Stimulated activated CD8-positive, alpha-beta memory T cell treated with anti-CD3 and anti-CD28 coated beads, Interleukin-4, amount 100 ng/mL, for 4 hours (primary cell): ENCODE measurements around the gene BCAS4.
"Not testable (repeated sequence)": the region's sequence is repeated elsewhere in the genome, so short reads cannot be mapped to it uniquely, and the experiment has no call there.

Experiments used
- DNase-seq, 2 donors: peaks; one replicate each; pipeline ENCODE4 v3.0.0-alpha.2; 2020; ENCODE audit warnings: low read depth in 2 of 2, low spot score in 1 of 2

BCAS4 gene, protein sequence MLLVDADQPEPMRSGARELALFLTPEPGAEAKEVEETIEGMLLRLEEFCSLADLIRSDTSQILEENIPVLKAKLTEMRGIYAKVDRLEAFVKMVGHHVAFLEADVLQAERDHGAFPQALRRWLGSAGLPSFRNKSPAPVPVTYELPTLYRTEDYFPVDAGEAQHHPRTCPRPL

DNA sequence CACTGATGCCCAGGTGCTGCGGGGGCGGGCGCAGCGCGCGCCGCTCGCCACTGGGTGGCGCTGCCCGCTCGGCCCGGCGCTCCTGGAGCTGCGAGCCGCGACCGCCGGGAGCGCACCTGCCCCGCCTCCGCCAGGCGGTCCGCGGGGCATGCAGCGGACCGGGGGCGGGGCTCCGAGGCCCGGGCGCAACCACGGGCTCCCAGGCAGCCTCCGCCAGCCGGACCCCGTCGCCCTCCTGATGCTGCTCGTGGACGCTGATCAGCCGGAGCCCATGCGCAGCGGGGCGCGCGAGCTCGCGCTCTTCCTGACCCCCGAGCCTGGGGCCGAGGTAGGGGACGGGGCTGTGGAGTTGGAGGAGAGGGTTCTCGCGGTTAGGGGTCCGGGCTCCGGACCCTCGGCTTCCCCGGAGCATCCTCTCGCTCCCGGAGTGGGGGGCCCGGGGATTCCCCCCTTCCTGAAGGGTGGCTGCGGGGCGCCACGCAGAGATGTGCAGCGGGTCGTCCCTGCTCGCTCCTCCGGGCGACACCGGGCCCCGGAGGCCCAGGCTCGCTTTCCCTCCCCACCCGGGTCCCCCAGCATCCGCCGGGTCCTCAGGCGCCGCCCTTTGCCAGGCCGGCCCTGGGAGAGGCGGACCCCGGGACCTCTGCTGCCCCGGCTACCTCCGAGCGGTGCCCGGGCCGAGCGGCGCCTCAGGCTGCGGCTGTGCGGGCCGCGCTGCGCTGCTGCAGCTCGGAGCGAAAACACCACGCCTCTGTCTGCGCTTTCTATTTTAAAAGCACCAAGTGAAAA, at the start of gene BCAS4:
BCAS4 (plus strand) TSS at position 216 of the 789 bp plus-strand sequence; CDS start at position 239, 23 bp downstream.
- peak; percentile 44 to 65 for DNase-seq

DNA sequence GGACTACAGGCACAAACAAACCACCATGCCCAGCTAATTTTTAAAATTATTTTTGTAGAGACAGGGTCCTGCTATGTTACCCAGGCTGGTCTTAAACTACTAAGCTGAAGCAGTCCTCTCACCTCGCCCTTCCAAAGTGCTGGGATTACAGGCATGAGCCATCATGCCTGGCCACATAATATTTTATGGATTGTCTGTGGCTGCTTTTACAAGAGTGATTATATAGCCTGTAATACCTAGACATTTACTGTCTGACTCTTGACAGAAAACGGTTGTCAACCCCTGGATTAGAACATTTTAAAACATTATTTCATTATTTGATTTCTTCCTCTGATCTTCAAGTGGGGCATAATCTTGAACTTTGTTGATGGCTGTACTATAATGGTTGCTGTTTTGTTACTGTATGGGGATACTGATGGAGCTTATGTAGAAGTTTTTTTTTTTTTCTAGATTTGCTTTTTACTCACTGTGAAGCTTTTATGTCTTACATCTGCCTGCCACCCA, 49.2 kb upstream of the BCAS4 start:
- DNase-seq = no peak

DNA sequence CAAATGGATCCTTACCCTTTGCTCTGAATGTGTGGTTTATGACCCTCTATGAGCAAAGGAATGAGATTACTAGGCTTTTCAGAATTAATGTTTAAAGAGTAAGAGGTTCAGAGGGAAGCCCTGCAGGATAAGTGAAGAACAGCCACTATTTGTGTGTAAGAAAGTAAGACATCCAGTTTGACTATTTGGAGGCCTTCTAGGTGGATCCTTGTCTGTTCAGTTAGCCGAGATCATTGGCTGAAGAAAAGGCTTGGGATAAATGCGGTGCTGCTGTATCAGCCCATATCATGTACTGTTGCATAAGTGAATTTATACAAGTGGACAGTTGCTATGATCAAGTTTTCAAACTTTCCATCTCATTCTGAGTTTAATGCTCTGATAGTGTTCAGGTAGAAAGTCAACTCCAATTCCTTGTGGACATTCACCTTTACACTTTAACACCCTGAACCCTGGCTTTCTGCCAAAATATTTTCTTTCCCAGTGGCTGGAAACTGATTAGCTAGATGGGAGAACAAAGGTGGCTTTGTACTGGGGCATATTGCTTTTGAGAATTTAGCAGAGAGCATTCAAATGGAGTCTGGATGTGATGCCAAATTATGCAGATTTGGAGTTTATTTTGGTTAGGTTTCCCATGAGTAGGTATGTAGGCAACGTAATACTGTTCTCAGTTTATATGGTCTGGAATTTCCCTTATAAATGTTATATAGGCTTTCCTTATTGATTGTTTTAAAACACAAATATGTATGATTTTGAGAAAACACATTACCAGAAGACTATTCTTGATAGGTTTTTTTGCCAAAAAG, 48.5 kb upstream of the BCAS4 start:
- no peak for DNase-seq

DNA sequence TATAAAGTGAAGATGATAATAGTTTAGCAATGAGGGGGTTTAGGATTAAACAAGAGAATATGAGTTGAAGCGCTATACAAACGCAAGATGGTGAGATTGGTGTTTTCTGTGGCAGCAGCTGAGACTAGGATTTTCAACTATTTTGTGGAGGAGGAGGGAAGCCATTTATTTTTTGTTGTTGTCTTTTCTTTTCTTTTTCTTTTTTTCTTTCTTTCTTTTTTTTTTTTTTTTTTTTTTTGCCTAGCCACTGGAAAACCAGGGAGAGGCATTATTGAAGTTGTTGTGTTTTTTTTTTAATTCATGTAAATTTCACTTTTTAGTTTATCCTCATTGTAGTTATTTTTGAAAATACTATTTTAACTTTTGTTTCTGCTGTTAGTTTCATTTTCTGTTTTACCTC, 47.6 kb upstream of the BCAS4 start:
- no peak for DNase-seq

DNA sequence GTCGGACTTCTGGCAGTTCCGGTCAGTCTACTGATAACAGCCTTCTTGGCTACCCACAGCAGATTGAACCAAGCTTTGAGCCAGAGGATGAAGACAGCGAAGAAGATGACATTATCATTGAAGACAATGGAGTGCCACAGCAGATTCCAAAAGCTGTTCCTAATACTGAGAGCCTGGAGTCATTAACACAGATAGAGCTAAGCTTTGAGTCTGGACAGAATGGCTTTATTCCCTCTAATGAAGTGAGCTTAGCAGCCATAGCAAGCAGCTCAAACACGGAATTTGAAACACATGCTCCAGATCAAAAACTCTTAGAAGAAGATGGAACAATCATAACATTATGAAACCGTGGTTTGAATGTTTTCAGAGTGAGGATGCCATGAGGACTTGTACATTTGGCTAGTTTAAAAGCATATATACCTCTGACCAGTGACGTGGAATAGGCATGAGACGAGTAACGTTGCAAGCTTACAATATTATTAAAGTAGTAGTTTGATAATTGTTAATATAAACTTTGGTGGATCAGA, 44.7 kb upstream of the BCAS4 start:
- DNase-seq = no peak

DNA sequence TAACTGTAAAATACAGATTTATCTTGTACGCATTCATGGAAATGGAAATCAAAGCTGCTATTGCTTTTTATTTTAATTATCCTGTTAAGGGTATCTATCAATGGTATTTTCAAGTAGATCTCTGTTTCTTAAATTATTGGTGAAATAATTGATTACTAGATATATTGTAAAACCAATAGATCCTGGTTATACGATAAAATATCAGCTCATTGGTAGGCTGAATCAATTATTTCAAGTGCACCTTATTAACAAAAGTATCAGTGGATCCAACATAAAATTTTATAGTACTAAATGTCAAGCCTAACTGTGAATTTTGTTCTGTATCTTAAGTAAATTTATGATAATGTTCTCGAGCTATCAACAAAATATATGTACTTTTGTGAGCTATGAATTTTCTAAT, 41.7 kb upstream of the BCAS4 start:
- no peak for DNase-seq

DNA sequence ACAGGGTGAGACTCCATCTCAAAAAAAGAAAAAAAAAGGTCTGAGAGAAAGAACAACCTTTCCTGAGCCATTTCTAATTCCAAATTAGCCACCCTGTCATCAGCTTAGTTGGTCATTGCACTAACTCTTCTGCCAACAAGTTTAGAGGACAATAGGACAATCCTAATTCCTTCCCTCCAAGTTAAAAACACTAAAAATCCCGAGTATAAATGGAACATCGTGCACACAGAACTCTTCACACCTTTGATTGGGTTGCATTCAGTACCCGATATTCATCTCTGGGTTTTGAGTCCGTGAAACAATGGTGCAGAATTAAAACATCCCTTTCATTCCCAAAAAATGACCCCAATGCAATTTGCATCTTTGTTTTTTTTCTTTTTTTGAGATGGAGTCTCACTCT, 40.4 kb upstream of the BCAS4 start:
- no peak for DNase-seq

DNA sequence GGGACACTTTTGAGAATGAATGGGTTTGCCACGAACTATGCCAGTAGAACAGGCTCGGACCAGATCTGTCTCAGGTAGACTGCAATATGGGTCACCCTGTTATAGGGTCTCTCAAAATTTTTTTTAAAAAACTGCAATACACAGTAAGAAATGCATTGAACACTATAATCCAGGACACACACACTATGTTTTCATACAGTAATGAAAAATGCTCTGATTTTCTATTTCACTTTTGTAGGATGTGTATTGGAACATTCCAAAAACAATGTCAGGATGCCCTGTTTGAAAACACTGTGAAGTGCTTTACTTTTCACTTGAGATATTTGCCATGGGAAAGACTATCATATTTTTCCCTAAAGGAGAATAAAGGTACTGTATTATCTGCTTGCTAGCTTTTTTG, 38.4 kb upstream of the BCAS4 start:
- DNase-seq = no peak

DNA sequence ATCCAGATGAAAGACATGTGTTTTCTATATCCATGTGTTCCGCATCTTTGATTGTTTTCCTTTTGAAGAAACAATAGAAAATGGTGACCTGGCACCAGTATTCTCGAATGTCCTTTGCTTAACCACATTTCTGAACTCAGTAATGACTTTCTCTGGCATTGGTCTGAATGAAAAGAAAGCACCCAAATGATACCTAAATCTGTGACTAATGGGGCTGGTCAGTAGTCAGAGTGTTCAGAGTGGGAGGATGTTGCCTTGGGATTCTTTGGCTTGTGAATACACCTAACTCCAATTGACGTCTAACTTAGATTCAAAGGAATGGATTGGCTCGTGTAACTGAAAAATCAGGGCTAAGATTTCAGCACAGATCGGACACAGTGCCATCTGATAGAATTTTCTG, 36.4 kb upstream of the BCAS4 start:
- DNase-seq = no peak

DNA sequence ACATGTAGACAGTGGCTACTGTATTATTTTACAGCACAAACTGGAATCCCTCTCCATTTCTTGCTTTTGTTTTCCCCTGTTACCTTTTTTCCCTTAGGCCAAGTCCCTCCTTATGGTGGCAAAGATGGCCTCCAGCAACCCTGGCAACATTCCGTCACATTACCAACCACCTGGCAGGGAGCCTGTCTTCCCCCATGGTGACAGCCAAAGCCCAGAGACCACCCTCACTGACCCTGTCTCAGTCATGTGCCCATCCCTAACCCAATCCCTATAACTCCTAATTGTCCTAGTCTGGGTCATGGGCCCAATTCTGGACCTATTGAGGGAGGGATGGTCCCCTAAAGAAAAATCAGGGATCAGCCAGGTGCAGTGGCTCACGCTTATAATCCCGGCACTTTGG, 35.9 kb upstream of the BCAS4 start:
- DNase-seq = no peak

DNA sequence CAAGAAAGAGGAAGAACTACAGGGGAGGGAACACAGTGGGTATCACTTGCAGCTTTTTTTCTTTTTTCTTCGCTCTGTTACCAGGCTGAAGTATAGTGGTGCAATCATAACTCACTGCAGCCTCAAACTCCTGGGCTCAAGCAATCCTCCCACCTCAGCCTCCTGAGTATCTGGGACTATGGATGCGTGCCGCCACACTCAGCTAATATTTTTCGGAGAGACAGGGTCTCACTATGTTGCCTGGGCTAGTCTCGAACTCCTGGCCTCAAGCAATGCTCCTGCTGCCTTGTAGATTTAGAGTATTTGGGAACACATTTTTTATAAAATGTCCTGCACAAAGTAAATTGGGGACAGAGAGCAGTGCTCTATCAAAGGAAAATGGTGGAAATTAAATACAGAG, 35.2 kb upstream of the BCAS4 start:
- DNase-seq = no peak

DNA sequence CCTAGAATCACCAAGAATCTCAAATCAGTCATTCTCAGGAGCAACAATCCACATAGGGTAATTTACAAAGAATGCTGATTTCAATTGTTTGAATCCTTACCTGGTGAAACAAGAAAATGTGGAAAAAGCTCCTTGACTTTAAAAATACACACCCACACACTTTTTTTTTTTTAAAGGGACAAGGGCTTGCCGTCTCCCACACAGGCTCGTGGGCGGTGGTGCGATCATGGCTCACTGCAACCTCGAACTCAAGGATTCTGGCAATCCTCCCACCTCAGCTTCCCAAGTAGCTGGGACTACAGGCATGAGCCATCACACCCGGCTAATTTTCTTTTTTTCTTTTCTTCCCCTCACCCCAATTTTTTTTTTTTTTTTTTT, 32.8 kb upstream of the BCAS4 start:
- DNase-seq = no peak

DNA sequence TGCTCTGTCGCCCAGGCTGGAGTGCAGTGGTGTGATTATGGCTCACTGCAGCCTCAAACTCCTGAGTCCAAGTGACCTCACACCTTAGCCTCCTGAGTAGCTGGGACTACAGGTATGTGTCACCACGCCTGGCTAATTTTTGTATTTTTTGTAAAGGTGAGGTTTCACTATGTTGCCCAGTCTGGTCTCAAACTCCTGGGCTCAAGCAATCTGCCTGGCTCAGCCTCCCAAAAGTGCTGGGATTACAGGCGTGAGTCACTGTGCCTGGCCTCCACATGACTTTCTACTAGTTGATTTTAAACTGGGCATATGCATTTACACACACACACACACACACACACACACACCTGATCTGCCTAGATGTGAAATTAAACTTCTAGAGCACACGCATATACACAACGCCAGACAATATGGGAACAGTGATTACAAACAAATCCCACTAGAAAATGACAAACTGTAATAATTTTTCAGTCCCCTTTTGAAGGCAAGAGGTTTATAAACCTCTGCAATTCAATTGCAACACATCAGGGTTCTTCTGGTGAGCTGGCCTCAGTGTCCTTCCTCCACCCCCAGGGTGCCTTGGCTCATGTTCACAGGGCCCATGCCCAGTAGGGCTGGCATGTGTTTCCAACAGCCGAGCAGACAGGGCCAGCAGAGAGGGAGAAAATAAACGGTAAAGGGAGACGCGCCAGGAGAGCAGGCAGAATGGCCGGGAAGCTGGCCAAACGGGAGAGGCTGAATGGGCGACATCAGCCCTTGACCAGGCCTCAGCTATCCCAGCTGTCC, 32.2 kb upstream of the BCAS4 start:
- no peak for DNase-seq

DNA sequence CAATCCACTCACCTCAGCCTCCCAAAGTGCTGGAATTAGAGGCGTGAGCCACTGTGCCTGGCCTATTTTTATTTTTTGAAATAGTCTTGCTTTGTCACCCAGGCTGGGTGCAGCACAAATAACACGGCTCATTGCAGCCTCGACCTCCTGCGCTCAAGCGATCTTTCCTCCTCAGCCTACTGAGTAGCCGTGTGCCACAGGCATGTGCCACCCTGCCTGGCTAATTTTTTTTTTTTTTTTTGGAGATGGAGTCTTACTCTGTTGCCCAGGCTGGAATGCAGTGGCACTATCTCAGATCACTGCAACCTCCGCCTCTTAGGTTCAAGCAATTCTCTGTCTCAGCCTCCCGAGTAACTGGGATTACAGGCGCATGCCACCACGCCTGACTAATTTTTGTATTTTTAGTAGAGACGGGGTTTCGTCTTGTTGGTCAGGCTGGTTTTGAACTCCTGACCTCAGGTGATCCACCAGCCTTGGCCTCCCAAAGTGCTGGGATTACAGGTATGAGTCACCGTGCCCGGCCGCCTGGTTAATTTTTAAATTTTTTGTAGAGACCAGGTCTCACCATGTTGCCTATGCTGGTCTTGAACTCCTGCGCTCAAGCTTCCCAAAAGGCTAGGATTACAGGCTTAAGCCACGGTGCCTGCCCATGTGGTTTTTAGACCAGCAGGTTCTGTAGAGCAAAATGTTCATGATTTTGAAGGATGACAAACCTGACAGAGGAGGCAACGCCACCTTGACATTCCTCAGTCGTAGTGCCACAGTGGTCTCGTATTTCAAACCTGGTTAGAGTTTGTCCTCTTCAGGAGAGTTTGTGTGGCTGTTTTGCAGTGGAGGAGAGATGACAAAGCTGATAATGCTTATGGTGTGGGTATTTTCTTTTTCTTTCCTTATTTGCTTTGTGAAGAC, 31.1 kb upstream of the BCAS4 start:
- DNase-seq = not testable (repeated sequence)

DNA sequence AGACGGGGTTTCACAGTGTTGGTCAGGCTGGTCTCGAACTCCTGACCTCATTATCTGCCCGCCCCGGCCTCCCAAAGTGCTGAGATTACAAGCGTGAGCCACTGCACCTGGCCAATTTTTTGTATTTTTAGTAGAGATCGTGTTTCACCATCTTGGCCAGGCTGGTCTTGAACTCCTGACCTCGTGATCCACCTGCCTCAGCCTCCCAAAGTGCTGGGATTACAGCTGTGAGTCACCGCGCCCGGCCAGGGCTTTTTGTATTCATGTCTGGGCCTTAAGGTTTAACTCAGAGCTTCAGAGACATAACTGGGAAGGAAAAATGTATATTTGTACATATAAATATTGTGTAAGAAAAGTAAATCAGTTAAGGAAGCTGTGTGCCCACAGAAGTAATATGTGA, 29.6 kb upstream of the BCAS4 start:
- not testable (repeated sequence) for DNase-seq

DNA sequence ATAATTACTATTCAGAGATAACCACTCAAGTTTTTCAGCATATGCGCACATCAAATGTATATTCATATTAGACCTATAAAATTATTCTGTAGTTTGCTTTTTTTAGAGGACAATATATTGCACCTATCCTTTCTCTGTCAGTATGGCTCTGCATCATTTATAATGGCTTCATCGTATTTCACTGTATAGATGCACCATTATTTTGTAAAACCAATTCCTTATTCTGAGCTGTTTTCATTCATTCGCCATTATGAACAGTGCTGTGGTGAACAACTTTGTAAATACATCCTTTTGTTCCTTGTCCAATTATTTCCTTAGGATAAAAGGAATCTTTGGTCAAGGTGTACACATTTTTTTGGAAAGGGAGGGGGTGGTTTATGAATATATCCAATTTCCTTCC, 29.2 kb upstream of the BCAS4 start:
- DNase-seq = no peak

DNA sequence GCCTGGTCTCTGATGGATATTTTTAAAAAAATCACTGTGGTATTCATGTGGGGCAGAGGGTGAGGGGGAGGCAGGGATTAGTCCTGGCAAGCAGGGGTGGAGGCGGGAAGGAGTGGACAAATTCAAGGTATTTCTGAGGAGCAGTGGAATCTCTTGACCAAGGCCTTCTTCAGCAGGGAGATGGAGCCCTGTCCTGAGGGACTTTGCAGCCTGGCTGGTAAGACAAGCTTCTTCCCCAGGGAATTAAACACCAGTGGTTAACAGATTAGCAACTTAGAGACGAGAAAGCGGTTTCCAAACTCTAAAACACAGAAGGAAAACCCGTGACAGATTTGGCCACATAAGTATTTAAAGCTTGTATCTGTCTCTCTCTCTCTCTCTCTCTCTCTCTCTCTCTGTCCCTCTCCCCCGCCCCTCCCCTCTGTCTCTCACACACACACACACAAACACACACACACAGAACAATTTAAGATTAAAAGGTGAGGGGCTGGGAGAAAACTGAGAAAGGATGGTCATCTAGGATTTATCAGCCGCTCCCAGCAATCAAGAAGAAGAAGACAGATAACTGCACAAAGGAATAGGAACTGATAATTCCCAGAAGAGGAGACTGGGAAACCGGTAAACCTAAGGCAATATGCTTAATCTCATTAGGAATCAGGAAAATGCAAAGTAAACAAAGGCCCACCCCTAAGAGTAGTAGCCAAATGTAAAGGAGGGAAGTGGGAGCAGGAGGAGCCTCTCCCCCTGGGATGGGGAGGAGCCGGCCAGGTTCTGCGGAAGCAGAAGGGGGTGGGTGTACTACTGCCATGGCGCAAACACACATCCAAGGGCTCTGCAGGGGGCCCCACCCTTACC, 27.7 kb upstream of the BCAS4 start:
- not testable (repeated sequence) for DNase-seq

DNA sequence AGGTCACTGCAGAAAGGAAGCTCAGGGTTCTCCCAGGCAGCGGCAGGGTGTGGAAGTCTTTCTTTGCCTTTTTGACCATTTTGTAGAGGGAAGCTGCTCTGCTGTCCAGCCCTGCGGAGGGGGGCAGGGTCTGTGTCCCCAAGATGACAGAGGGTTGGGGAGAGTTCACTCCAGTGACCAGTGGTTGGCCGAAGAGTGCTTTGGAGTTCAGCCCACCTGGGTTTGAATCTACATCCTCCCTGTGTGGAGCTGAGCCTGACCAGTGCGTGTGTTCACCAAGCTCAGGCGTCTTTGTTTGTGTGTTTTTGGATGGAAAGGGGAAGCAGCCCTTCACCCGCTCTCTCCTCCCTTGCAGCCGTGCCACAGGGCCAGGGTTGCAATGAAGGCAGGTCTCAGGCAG, 25.9 kb upstream of the BCAS4 start:
- not testable (repeated sequence) for DNase-seq

DNA sequence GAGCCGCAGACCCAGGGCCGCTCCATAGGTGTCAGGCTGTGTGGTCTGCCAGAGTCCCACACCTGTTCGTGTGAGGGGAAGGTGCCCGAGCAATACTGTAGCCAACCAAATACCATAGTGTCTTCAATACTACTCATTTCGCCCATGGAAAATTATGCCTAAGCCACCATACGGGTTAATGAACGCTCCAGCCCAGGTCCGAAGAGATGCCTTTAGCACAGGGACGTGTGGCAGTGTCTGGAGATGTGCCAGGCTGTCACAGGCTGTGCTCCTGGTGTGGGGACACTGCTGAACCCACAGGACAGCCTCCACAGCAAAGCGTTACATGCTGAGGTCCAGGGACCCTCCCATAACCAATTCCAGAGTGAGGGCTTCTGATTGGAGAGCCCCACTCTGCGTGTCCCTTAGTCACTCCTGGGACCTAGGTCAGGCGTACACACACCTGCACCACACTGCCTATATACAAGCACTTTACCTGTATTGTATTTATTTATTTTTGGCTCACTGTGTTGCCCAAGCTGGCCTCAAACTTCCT, 25.2 kb upstream of the BCAS4 start:
- DNase-seq = not testable (repeated sequence)
